A204.1 (cell line): ENCODE results near the gene CSPG5.
A peak's percentile ranks its signal among the peaks of the same experiment; 100 is the strongest.

Source experiments
- FAIRE-seq: peaks from 2 replicates; lab custom pipeline; 2012; peaks lifted over from hg19 to GRCh38; lab: Jason Lieb, UNC

Gene CSPG5

DNA sequence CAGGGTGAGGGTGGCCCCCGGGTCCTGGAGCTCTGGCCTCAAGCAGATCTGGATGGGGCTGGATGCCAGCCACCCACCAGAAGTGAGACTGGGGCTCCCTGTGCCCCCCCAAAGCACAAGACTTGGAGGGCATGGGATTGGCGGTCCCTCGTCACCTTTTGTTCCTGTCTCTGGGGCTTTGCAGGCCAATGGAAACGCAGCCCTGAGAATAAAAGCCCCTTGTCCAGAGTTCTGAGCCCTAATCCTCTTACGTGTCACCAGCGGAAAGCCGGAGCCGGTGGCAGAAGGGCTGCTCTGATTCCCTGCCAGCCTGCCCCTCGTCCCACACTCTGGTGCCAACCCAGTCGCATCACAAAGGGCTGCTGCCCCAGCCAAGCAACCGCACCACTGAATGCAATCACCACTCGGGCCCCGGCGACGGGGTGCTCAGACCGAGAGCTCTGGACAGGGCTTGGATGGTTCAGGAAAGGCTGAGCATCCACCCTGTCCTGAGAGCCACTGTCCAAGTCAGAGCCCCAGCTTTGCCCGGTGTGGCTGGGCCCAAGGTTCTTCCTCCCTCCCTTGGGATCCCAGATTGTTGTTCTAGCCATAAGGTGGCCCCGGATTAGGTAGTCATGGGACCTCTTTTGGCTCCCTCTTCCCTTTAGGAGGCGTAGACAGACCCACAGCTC is 42.3 kb downstream of the CSPG5 start:
- no peak for FAIRE-seq

- no peak for FAIRE-seq
Observed at GRCh38 chr3:47533996-47534454, 44.6 kb downstream of the CSPG5 start.

- no peak for FAIRE-seq
Observed at GRCh38 chr3:47533481-47533880, 45.2 kb downstream of the CSPG5 start.

- FAIRE-seq = no peak
Observed at GRCh38 chr3:47527952-47528725, 50.5 kb downstream of the CSPG5 start.

DNA sequence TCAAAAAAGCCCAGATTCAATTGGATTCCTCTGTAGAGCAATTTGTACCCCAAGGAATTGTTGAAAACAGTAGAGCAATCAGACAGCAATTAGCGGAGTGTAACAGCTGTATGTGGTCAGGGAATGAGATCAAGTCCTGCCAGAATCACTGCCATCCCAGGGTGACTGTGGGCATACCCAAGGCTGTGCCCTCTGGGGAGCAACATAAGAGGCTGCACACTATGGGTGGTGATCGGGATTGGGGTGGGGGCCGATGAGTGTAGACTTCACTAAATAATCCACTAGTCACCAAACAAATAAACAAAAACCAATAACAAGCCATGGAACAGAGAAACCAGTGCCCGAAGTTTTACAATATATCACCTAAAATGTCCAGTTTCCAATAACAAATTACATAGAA is 53.0 kb downstream of the CSPG5 start:
- FAIRE-seq = no peak

DNA sequence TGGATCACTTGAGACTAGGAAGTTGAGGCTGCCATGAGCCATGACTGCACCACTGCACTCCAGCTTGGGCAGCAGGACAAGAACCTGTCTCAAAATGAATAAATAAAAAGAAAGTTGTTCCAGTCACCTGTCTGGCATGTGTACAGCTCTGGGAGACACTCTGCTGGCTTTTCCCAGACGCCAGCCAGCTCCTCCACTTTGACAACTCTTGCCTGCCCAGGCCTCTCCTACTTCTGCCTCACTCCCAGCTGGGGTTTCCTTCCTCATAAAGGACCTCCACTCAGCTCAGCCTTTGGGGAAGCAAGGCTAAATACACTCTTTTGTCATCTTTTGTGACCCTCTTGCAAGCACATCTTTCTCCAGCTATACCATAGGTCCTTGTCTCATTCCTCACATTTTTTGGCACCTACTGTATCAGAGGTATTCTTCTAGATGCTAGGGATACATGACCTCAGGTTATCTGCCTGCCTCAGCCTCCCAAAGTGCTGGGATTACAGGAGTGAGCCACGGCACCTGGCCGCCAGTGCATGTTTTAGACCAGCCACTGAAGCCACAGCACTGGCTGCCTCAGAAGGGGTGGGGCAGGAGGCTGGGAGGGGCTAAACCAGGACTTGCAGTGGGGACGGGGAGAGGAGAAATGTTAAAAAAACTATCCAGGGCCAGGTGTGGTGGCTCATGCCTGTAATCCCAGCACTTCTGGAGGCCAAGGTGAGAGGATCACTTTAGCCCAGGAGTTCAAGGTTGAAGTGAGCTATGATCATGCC is 55.2 kb downstream of the CSPG5 start:
- FAIRE-seq = no peak

DNA sequence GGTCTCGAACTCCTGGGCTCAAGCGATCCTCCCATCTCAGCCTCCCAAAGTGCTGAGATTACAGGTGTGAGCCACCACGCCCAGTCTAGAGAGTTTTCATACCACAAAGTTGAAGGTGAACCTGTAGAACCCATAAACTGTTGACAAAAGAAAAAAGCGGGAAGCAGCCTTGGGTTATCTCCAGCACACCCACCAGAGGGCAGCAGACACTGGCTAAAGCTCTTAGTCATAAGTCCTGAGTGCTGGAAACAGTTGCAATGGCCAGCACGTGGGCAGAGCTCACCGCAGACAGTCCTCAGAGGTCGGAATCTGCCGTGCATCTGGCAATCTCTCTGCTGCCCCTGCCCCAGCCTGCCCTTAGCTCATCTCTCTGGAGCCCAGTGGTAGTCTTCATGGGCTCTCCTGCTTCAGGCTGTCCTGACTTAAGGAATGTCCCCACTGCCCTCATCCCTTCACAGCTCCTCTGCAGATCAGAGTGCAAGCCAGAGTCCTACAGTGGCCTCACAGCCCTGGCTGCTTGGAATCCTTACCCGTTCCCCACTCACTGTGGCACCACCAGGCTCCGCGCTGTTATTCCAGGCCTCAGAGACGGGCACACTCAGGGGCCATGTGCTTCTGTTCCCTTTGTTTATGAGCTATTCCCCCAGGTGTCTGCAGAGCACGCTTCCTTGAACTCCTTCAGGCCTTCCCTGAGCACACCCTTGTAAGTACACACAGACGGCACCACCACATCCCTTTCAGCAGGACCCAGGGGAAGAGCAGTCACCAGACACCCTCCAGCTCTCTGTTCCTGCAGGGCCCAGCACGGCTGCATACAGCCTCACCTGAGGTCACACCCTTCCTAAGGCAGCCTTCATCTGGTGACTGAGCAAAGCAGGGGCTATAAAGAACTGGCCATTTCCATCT is 56.3 kb downstream of the CSPG5 start:
- peak; percentile 65 for FAIRE-seq

GRCh38 chr3:47520756-47521155 is 57.9 kb downstream of the CSPG5 start:
- FAIRE-seq = no peak

- FAIRE-seq = no peak
Observed at GRCh38 chr3:47517937-47518336, 60.7 kb downstream of the CSPG5 start.

- FAIRE-seq = no peak
Observed at GRCh38 chr3:47515864-47516319, 62.8 kb downstream of the CSPG5 start.

DNA sequence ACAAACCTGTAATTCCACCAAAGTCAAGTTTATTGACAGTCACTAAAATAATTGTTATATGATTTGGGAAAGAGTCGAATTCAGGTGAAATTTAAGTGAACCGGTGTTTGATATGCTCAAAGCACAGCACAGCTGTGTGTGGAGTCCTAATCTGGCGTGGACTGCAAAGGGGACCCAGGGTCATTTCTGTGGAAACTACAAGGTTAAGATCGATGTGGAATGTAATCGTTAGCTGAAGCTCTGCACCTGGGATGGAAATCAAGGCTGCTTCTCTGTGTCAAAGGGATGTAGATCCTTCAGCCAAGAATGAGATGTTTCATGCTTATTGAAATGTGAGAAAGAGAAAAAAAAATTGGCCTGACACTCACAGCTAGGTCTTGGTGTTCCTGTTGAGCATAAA is 63.6 kb downstream of the CSPG5 start:
- FAIRE-seq = no peak

GRCh38 chr3:47513125-47513929 is 65.3 kb downstream of the CSPG5 start, which contains the start of gene ELP6:
TSS of gene ELP6 (minus strand) at chr3:47513712. CDS start at chr3:47513590, 122 bp downstream.
- FAIRE-seq = peak; percentile 91

GRCh38 chr3:47512416-47513124 is 66.1 kb downstream of the CSPG5 start:
- no peak for FAIRE-seq
